Effector memory CD4-positive, alpha-beta T cell (primary cell): Measurements from ENCODE around the gene DDX52.

Source experiments
- DNase-seq, 3 donors: peaks; one replicate each; pipeline ENCODE4 v3.0.0-alpha.2; 2020
- H3K27ac ChIP-seq: 2 replicates; pipeline ENCODE4 v1.7.0; 2013; ENCODE audit warnings: mild to moderate bottlenecking, low read length, moderate library complexity; ENCODE audit not compliant: insufficient read depth, poor library complexity, severe bottlenecking
- H3K27me3 ChIP-seq: replicated peaks from 2 replicates; pipeline ENCODE4 v1.7.0; 2013; ENCODE audit warnings: mild to moderate bottlenecking, low read length; ENCODE audit not compliant: insufficient read depth, control insufficient read depth, poor library complexity, severe bottlenecking
- H3K36me3 ChIP-seq: 2 replicates; pipeline ENCODE4 v1.7.0; 2013; ENCODE audit warnings: mild to moderate bottlenecking, low read length, moderate library complexity; ENCODE audit not compliant: control insufficient read depth, insufficient read depth
- H3K4me1 ChIP-seq: 2 replicates; pipeline ENCODE4 v1.7.0; 2013; ENCODE audit warnings: low read length, mild to moderate bottlenecking; ENCODE audit not compliant: control insufficient read depth, insufficient read depth, poor library complexity, severe bottlenecking
- H3K4me3 ChIP-seq: 2 replicates; pipeline ENCODE4 v1.7.0; 2013; ENCODE audit warnings: low read length, low read depth, mild to moderate bottlenecking; ENCODE audit not compliant: insufficient read depth, poor library complexity, severe bottlenecking
- H3K9me3 ChIP-seq: 2 replicates; pipeline ENCODE4 v1.7.0; 2013; ENCODE audit warnings: mild to moderate bottlenecking, low read length, moderate library complexity; ENCODE audit not compliant: control insufficient read depth

The DDX52 gene

GRCh38 chr17:37604556-37604955 lies 38.7 kb downstream of the DDX52 start:
- H3K27me3 ChIP-seq: no peaks in the 10 kb centered on the region
- no peak overlapping the region for H3K4me3 ChIP-seq
- H3K27ac ChIP-seq: peak overlapping the region; percentile 40
- no peak for DNase-seq
- peaks cover 38% of the 10 kb centered on the region for H3K4me1 ChIP-seq
- peaks cover 11% of the 10 kb centered on the region for H3K36me3 ChIP-seq
- H3K9me3 ChIP-seq: no peaks in the 10 kb centered on the region

- no peak for DNase-seq
- Histone ChIP-seq H3K4me3 (no peak overlapping the region), H3K9me3 (no peaks in the 10 kb centered on the region), H3K36me3 (peaks cover 56% of the 10 kb centered on the region), H3K27me3 (no peaks in the 10 kb centered on the region), H3K27ac (no peak overlapping the region), H3K4me1 (no peaks in the 10 kb centered on the region)
Measured at GRCh38 chr17:37598145-37598544, 45.1 kb downstream of the DDX52 start.

GRCh38 chr17:37592291-37592690 lies 51.0 kb downstream of the DDX52 start:
- Histone ChIP-seq H3K27ac (no peak overlapping the region), H3K9me3 (no peaks in the 10 kb centered on the region), H3K36me3 (peaks cover 37% of the 10 kb centered on the region), H3K27me3 (no peaks in the 10 kb centered on the region), H3K4me1 (peaks cover 4% of the 10 kb centered on the region), H3K4me3 (no peak overlapping the region)
- no peak for DNase-seq

- H3K36me3 ChIP-seq: peaks cover 48% of the 10 kb centered on the region
- H3K9me3 ChIP-seq: no peaks in the 10 kb centered on the region
- no peaks in the 10 kb centered on the region for H3K4me1 ChIP-seq
- H3K4me3 ChIP-seq: no peak overlapping the region
- no peak for DNase-seq
- H3K27me3 ChIP-seq: no peaks in the 10 kb centered on the region
- H3K27ac ChIP-seq: no peak overlapping the region
Measured at GRCh38 chr17:37585066-37585465, 58.2 kb downstream of the DDX52 start.

GRCh38 chr17:37576281-37576680 lies 67.0 kb downstream of the DDX52 start:
- no peak overlapping the region for H3K4me3 ChIP-seq
- H3K4me1 ChIP-seq: no peaks in the 10 kb centered on the region
- no peak for DNase-seq
- H3K27me3 ChIP-seq: no peaks in the 10 kb centered on the region
- H3K27ac ChIP-seq: no peak overlapping the region
- peaks cover 60% of the 10 kb centered on the region for H3K36me3 ChIP-seq
- H3K9me3 ChIP-seq: no peaks in the 10 kb centered on the region

GRCh38 chr17:37574427-37574826 lies 68.8 kb downstream of the DDX52 start:
- peaks cover 66% of the 10 kb centered on the region for H3K36me3 ChIP-seq

GRCh38 chr17:37571674-37572073 lies 71.6 kb downstream of the DDX52 start:
- Histone ChIP-seq H3K27me3 (no peaks in the 10 kb centered on the region), H3K36me3 (peaks cover 73% of the 10 kb centered on the region), H3K27ac (no peak overlapping the region), H3K4me1 (no peaks in the 10 kb centered on the region), H3K4me3 (no peak overlapping the region), H3K9me3 (no peaks in the 10 kb centered on the region)
- no peak for DNase-seq

More at GRCh38 chr17:37574427-37574826, 68.8 kb downstream of the DDX52 start:
- Histone ChIP-seq H3K27ac (no peak overlapping the region), H3K4me3 (no peak overlapping the region), H3K9me3 (no peaks in the 10 kb centered on the region), H3K4me1 (no peaks in the 10 kb centered on the region), H3K27me3 (no peaks in the 10 kb centered on the region)
- no peak for DNase-seq

GRCh38 chr17:37570527-37571093 lies 72.6 kb downstream of the DDX52 start:
- peak in 1 of 3 donors; percentile 1 for DNase-seq
- H3K9me3 ChIP-seq: no peaks in the 10 kb centered on the region
- no peak overlapping the region for H3K4me3 ChIP-seq
- no peaks in the 10 kb centered on the region for H3K4me1 ChIP-seq
- H3K36me3 ChIP-seq: peaks cover 66% of the 10 kb centered on the region
- H3K27ac ChIP-seq: no peak overlapping the region
- no peaks in the 10 kb centered on the region for H3K27me3 ChIP-seq

- Histone ChIP-seq H3K9me3 (no peaks in the 10 kb centered on the region), H3K4me1 (no peaks in the 10 kb centered on the region), H3K36me3 (peaks cover 70% of the 10 kb centered on the region), H3K4me3 (no peak overlapping the region), H3K27me3 (no peaks in the 10 kb centered on the region), H3K27ac (no peak overlapping the region)
- no peak for DNase-seq
Measured at GRCh38 chr17:37568350-37569053, 74.7 kb downstream of the DDX52 start.

GRCh38 chr17:37567538-37567937 lies 75.7 kb downstream of the DDX52 start:
- no peak for DNase-seq
- Histone ChIP-seq H3K9me3 (no peaks in the 10 kb centered on the region), H3K36me3 (peaks cover 72% of the 10 kb centered on the region), H3K27ac (no peak overlapping the region), H3K27me3 (no peaks in the 10 kb centered on the region), H3K4me1 (no peaks in the 10 kb centered on the region), H3K4me3 (no peak overlapping the region)
